Measurements from ENCODE around the gene SLC22A6. TPM values are rescaled to one million over a fixed set of nuclear protein-coding genes. Genes with fewer than 3 reads are reported as not detected.

Gene SLC22A6
- total RNA-seq, 1 donor from 2014 or later, result not detected

- TF ChIP-seq CTCF (IDR thresholded peaks at IDR 0.05), result peak; percentile 37
- no peaks in the 10 kb centered on the region for H3K9me3 ChIP-seq
- peaks cover 14% of the 10 kb centered on the region for H3K4me1 ChIP-seq
- DNase-seq (no peak), ATAC-seq (no peak)
- H3K4me3 ChIP-seq, result no peak overlapping the region
- intact Hi-C loops (cut with DNase I), result loop anchor here (5.0 kb wide), 1 partner anchor 113 kb away; no protein-coding TSS in a partner anchor
- H3K27ac ChIP-seq, result no peak overlapping the region
- H3K27me3 ChIP-seq (ENCODE audit: low read depth), result peaks cover 5% of the 10 kb centered on the region
- no peaks in the 10 kb centered on the region for H3K36me3 ChIP-seq
These were observed 36.0 kb upstream of the SLC22A6 start for GRCh38 chr11:63020671-63021291.

DNA sequence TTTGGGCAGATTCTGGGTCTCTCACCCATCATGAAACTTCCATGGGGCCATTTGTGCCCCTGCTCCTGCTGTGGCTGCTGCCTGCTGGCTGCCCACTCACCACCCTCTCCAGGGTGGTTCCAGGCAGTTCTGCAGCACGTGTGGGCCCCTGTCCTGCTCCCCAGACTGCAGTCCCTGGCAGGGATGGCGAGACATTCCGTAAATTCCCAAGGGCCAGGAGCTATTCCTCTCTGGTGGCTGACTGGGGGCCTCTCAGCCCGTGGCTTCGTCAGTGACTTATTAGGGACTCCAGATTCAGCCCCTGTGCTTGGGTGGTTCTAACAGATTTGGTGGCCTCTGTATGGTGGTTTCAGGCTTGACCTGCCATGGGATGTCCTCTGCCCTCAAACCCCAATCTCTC is 34.7 kb upstream of the SLC22A6 start:
- no peak overlapping the region for H3K4me3 ChIP-seq
- no peak for TF ChIP-seq CTCF (IDR thresholded peaks at IDR 0.05)
- peaks cover 16% of the 10 kb centered on the region for H3K4me1 ChIP-seq

DNA sequence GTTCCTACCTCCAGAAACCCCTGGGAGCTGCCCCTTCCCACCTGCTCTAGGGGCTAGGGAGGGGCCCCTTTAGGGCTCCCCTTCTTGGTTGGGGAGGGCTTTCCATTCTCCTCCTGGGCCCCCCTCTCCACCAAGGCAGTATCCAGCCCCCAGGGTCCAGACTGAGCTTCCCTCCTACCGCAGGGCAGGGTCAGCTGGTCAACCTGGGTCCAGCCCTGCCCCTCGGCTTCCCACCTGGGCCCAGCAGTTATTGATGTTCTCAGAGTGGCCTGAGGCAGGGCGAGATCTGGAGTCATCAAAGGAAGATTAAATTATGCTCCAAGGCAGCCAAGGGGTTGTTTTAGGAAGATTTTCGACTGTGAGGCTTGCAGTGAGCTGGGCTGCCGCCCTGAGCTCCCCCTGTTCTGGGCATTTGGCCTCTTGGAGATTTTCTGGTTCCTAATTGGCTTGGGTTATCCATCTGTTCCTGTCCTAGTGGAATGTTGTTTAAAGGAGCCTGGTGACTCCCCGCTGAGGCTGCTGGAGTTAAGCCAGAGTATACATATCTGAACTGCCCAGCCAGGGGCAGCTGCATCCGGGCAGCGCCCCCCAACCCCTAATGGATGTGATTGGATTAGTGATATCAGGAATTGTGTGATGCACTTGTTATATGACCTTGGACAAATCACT is 32.7 kb upstream of the SLC22A6 start:
- no peak overlapping the region for H3K4me3 ChIP-seq
- H3K4me1 ChIP-seq, result peaks cover 16% of the 10 kb centered on the region
- H3K9me3 ChIP-seq, result no peaks in the 10 kb centered on the region
- peaks cover 10% of the 10 kb centered on the region for H3K27me3 ChIP-seq (ENCODE audit: low read depth)
- TF ChIP-seq CTCF (IDR thresholded peaks at IDR 0.05), result no peak
- no peaks in the 10 kb centered on the region for H3K36me3 ChIP-seq
- ATAC-seq (peak in 1 of 2 donors; percentile 9), DNase-seq (no peak)
- intact Hi-C loops (cut with DNase I), result no loop called here
- no peak overlapping the region for H3K27ac ChIP-seq

More for the DNA sequence above, 34.7 kb upstream of the SLC22A6 start:
- ATAC-seq (no peak), DNase-seq (no peak)
- Histone ChIP-seq H3K27me3 (ENCODE audit: low read depth) (peaks cover 10% of the 10 kb centered on the region), H3K9me3 (no peaks in the 10 kb centered on the region), H3K27ac (no peak overlapping the region), H3K36me3 (no peaks in the 10 kb centered on the region)
- intact Hi-C loops (cut with DNase I), result no loop called here

- no peak for TF ChIP-seq CTCF (IDR thresholded peaks at IDR 0.05)
- Histone ChIP-seq H3K9me3 (no peaks in the 10 kb centered on the region), H3K27ac (peak within 1 kb of the TSS; percentile 24), H3K36me3 (no peaks in the 10 kb centered on the region), H3K4me3 (no peak within 1 kb of the TSS), H3K4me1 (peaks cover 16% of the 10 kb centered on the region), H3K27me3 (ENCODE audit: low read depth) (peaks cover 10% of the 10 kb centered on the region)
- ATAC-seq, result no peak
- DNase-seq, result no peak
- intact Hi-C loops (cut with DNase I), result no loop called here
These were observed 30.9 kb upstream of the SLC22A6 start, which contains the start of gene SLC22A8 for GRCh38 chr11:63015521-63016215. TSS of gene SLC22A8 (minus strand) at chr11:63015841. CDS start at chr11:63014958, 883 bp downstream.

- ATAC-seq (no peak), DNase-seq (no peak)
- Histone ChIP-seq H3K4me3 (no peak overlapping the region), H3K27me3 (ENCODE audit: low read depth) (peaks cover 9% of the 10 kb centered on the region), H3K9me3 (no peaks in the 10 kb centered on the region), H3K4me1 (peaks cover 16% of the 10 kb centered on the region), H3K36me3 (no peaks in the 10 kb centered on the region), H3K27ac (no peak overlapping the region)
- intact Hi-C loops (cut with DNase I), result no loop called here
- TF ChIP-seq CTCF (IDR thresholded peaks at IDR 0.05), result no peak
These were observed 29.8 kb upstream of the SLC22A6 start for GRCh38 chr11:63014408-63015055.
